K562 (cell line): ENCODE data around the gene SLC22A4. TPM values are rescaled to one million over a fixed set of nuclear protein-coding genes. Genes with fewer than 3 reads are reported as not detected.
A peak's percentile ranks its signal among the peaks of the same experiment; 100 is the strongest.

ENCODE experiments used
- CBFA2T3 ChIP-seq: fragments of 450-650 bp; IDR thresholded peaks from 2 replicates; pipeline ENCODE4 v1.6.1; 2017
- CHD1 ChIP-seq: fragments of 200-600 bp; sonication (generic); IDR thresholded peaks from one replicate; pipeline ENCODE4 v1.6.1; 2012; ENCODE audit warnings: mild to moderate bottlenecking, moderate library complexity, low read length, inconsistent platforms
- CHD4 ChIP-seq: fragments of 200-600 bp; sonication (generic); IDR thresholded peaks from 3 replicates; pipeline ENCODE4 v1.6.1; 2012; ENCODE audit warnings: low read depth, mild to moderate bottlenecking, mixed read lengths, low read length, inconsistent platforms; ENCODE audit not compliant: insufficient read depth, insufficient replicate concordance, poor library complexity, severe bottlenecking
- DPF2 ChIP-seq: fragments of 450-650 bp; IDR thresholded peaks from 2 replicates; pipeline ENCODE4 v1.6.1; 2016
- ETV5 ChIP-seq: sonication (generic); formaldehyde crosslinking; IDR thresholded peaks from 2 replicates; pipeline ENCODE4 v1.4.0; 2020; ENCODE audit warnings: low read depth, mild to moderate bottlenecking, missing genetic modification reagents
- ETV6 ChIP-seq, 3 experiments: fragments of 150-350 bp in 1 of 3; sonication (generic) in 1 of 3; formaldehyde crosslinking in 1 of 3; IDR thresholded peaks; 2 replicates each; pipeline versions ENCODE4 v1.6.1 to v1.8.0; 2014 to 2022; ENCODE audit warnings: borderline replicate concordance in 2 of 3, low read depth in 2 of 3, antibody characterized with exemption in 1 of 3, low read length in 1 of 3, mild to moderate bottlenecking in 1 of 3, missing genetic modification reagents in 1 of 3
- FOS ChIP-seq: IDR thresholded peaks from 3 replicates; pipeline ENCODE4 v1.6.1; 2011; ENCODE audit not compliant: insufficient read length; ENCODE audit errors: extremely low read depth
- FOXM1 ChIP-seq, 2 experiments: fragments of 450-650 bp in 1 of 2; sonication (generic) in 1 of 2; formaldehyde crosslinking in 1 of 2; IDR thresholded peaks; 2 replicates each; pipeline versions ENCODE4 v1.6.1 to v1.9.0; 2017 to 2022; ENCODE audit warnings: low read depth in 2 of 2, mild to moderate bottlenecking in 2 of 2, missing genetic modification reagents in 1 of 2, moderate library complexity in 1 of 2
- KAT8 ChIP-seq: fragments of 450-650 bp; IDR thresholded peaks from 2 replicates; pipeline ENCODE4 v1.6.1; 2016; ENCODE audit warnings: low read depth, mild to moderate bottlenecking
- PHB ChIP-seq: fragments of 250-450 bp; sonication (Bioruptor Pico); IDR thresholded peaks from 2 replicates; pipeline ENCODE4 v1.5.0; 2021
- SMARCA4 ChIP-seq: fragments of 450-650 bp; IDR thresholded peaks from 2 replicates; pipeline ENCODE4 v1.6.1; 2016
- XRCC3 ChIP-seq: fragments of 450-650 bp; IDR thresholded peaks from 2 replicates; pipeline ENCODE4 v1.6.1; 2017; ENCODE audit warnings: mild to moderate bottlenecking, moderate library complexity
- ZBED1 ChIP-seq: IDR thresholded peaks from 2 replicates; pipeline ENCODE4 v1.6.1; 2014
- ZEB2 ChIP-seq: fragments of 450-650 bp; IDR thresholded peaks from 2 replicates; pipeline ENCODE4 v1.6.1; 2016
- ZNF41 ChIP-seq: fragments of 250-450 bp; sonication (Bioruptor Pico); conservative IDR thresholded peaks from 2 replicates; pipeline ENCODE4 v1.4.0; 2020; ENCODE audit warnings: mild to moderate bottlenecking
- polyA plus RNA-seq, 8 experiments: library from polyadenylated mRNA; depleted of rRNA in 4 of 8; stranded (reverse) in 5 of 8; unstranded in 3 of 8; fragments of >200 nt; fragmentation: Nextera tagmentation in 2 of 8; fragmentation: Illumina TruSeq in 1 of 8; extraction: Ambion mirVana in 2 of 8; extraction: Trizol in 1 of 8; gene quantifications; 2 replicates each; pipeline versions ENCODE4 v1.2.1 to v1.2.3, GENCODE V29; 2011 to 2014; ENCODE audit warnings: inconsistent platforms in 1 of 8, missing spikeins in 1 of 8
- total RNA-seq, 7 experiments: library from RNA; depleted of rRNA in 6 of 7; stranded (reverse); fragments of >200 nt in 6 of 7; fragmentation: Illumina TruSeq in 2 of 7; extraction: Trizol in 2 of 7; gene quantifications; 2 replicates each; pipeline versions ENCODE4 v1.2.1 to v1.2.3, GENCODE V29; 2011 to 2021; ENCODE audit warnings: low replicate concordance in 1 of 7
- TF ChIP-seq, protein P1 (sequence below): sonication (generic); formaldehyde crosslinking; IDR thresholded peaks from 2 replicates; pipeline ENCODE4 v1.8.0; 2022; ENCODE audit warnings: missing genetic modification reagents, mild to moderate bottlenecking, borderline replicate concordance
- TF ChIP-seq, protein P2 (sequence below): fragments of 200-800 bp; sonication (Bioruptor generic); IDR thresholded peaks from 2 replicates; pipeline ENCODE4 v1.6.1; 2016; ENCODE audit warnings: missing genetic modification characterization, missing compliant biosample characterization
- TF ChIP-seq, protein P3 (sequence below): sonication (generic); formaldehyde crosslinking; IDR thresholded peaks from 2 replicates; pipeline ENCODE4 v1.8.0; 2022; ENCODE audit warnings: mild to moderate bottlenecking, missing genetic modification reagents
- TF ChIP-seq, protein P4 (sequence below): sonication (generic); formaldehyde crosslinking; IDR thresholded peaks from 2 replicates; pipeline ENCODE4 v1.8.0; 2022; ENCODE audit warnings: missing genetic modification reagents, mild to moderate bottlenecking, moderate library complexity, borderline replicate concordance

Gene SLC22A4
- total and polyA plus RNA-seq, 9 of the 15 experiments (the other 6 are each of a cell fraction or from before 2014, with no cell fraction given) = 2.7 to 9.5 (median 6.2) TPM

DNA sequence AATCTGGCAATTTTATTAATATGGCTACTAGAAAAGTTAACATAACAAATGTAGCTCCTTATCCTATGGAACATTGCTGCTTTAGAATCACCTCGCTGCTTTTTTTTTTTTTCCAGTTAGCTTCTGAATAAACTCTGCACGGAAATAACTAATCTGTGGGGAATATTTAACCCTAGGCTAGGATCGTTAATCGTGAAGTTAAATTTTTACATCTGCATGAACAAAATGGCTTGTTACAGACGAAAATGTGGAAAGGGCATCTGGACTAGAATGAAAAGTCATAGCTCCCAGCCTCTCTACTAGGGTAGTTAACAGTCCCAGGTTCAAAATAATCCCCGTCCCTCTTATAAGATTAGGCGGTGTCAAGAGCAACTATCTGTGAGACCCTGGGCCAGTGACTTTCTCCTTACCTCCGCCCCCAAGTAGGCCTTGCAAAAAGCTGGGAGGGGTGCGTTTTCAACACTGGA, 74.8 kb downstream of the SLC22A4 start (continued):
- TF ChIP-seq, protein P1, sequence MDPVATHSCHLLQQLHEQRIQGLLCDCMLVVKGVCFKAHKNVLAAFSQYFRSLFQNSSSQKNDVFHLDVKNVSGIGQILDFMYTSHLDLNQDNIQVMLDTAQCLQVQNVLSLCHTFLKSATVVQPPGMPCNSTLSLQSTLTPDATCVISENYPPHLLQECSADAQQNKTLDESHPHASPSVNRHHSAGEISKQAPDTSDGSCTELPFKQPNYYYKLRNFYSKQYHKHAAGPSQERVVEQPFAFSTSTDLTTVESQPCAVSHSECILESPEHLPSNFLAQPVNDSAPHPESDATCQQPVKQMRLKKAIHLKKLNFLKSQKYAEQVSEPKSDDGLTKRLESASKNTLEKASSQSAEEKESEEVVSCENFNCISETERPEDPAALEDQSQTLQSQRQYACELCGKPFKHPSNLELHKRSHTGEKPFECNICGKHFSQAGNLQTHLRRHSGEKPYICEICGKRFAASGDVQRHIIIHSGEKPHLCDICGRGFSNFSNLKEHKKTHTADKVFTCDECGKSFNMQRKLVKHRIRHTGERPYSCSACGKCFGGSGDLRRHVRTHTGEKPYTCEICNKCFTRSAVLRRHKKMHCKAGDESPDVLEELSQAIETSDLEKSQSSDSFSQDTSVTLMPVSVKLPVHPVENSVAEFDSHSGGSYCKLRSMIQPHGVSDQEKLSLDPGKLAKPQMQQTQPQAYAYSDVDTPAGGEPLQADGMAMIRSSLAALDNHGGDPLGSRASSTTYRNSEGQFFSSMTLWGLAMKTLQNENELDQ = no peak
- peak; percentile 54 for TF ChIP-seq DPF2
- 0 out of 2 replicates have a peak, but pooled peaks have one; percentile 39 for TF ChIP-seq ZEB2
- TF ChIP-seq, protein P2, sequence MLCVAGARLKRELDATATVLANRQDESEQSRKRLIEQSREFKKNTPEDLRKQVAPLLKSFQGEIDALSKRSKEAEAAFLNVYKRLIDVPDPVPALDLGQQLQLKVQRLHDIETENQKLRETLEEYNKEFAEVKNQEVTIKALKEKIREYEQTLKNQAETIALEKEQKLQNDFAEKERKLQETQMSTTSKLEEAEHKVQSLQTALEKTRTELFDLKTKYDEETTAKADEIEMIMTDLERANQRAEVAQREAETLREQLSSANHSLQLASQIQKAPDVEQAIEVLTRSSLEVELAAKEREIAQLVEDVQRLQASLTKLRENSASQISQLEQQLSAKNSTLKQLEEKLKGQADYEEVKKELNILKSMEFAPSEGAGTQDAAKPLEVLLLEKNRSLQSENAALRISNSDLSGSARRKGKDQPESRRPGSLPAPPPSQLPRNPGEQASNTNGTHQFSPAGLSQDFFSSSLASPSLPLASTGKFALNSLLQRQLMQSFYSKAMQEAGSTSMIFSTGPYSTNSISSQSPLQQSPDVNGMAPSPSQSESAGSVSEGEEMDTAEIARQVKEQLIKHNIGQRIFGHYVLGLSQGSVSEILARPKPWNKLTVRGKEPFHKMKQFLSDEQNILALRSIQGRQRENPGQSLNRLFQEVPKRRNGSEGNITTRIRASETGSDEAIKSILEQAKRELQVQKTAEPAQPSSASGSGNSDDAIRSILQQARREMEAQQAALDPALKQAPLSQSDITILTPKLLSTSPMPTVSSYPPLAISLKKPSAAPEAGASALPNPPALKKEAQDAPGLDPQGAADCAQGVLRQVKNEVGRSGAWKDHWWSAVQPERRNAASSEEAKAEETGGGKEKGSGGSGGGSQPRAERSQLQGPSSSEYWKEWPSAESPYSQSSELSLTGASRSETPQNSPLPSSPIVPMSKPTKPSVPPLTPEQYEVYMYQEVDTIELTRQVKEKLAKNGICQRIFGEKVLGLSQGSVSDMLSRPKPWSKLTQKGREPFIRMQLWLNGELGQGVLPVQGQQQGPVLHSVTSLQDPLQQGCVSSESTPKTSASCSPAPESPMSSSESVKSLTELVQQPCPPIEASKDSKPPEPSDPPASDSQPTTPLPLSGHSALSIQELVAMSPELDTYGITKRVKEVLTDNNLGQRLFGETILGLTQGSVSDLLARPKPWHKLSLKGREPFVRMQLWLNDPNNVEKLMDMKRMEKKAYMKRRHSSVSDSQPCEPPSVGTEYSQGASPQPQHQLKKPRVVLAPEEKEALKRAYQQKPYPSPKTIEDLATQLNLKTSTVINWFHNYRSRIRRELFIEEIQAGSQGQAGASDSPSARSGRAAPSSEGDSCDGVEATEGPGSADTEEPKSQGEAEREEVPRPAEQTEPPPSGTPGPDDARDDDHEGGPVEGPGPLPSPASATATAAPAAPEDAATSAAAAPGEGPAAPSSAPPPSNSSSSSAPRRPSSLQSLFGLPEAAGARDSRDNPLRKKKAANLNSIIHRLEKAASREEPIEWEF = no peak
- TF ChIP-seq ETV6 (IDR thresholded peaks at IDR 0.05; ENCODE audit: borderline replicate concordance in 1 of 2, low read depth in 2 of 2, low read length in 1 of 2) = no peak
- TF ChIP-seq ETV6 (CRISPR knock-in tag; IDR thresholded peaks at IDR 0.05; ENCODE audit: borderline replicate concordance) = no peak
- TF ChIP-seq KAT8 = no peak
- no peak for TF ChIP-seq CHD4
- TF ChIP-seq FOXM1 (IDR thresholded peaks at IDR 0.05; ENCODE audit: low read depth) = 0 out of 2 replicates have a peak, but pooled peaks have one; percentile 13
- TF ChIP-seq FOXM1 (CRISPR knock-in tag; IDR thresholded peaks at IDR 0.05; ENCODE audit: low read depth) = no peak
- TF ChIP-seq XRCC3 = no peak
- TF ChIP-seq ETV5 = no peak
- no peak for TF ChIP-seq PHB
- TF ChIP-seq, protein P3, sequence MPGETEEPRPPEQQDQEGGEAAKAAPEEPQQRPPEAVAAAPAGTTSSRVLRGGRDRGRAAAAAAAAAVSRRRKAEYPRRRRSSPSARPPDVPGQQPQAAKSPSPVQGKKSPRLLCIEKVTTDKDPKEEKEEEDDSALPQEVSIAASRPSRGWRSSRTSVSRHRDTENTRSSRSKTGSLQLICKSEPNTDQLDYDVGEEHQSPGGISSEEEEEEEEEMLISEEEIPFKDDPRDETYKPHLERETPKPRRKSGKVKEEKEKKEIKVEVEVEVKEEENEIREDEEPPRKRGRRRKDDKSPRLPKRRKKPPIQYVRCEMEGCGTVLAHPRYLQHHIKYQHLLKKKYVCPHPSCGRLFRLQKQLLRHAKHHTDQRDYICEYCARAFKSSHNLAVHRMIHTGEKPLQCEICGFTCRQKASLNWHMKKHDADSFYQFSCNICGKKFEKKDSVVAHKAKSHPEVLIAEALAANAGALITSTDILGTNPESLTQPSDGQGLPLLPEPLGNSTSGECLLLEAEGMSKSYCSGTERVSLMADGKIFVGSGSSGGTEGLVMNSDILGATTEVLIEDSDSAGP (CRISPR knock-in tag) = no peak
- no peak for TF ChIP-seq CHD1
- TF ChIP-seq SMARCA4 = peak; percentile 42; the same call in 1 of the 2 replicates
- TF ChIP-seq ZNF41 (CRISPR knock-in tag) = no peak
- no peak for TF ChIP-seq FOS
- peak; percentile 20; the same call in 1 of the 2 replicates for TF ChIP-seq CBFA2T3
- TF ChIP-seq, protein P4, sequence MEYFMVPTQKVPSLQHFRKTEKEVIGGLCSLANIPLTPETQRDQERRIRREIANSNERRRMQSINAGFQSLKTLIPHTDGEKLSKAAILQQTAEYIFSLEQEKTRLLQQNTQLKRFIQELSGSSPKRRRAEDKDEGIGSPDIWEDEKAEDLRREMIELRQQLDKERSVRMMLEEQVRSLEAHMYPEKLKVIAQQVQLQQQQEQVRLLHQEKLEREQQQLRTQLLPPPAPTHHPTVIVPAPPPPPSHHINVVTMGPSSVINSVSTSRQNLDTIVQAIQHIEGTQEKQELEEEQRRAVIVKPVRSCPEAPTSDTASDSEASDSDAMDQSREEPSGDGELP = no peak
- TF ChIP-seq ZBED1 = no peak
